Stimulated activated CD4-positive, alpha-beta T cell treated with anti-CD3 and anti-CD28 coated beads, Interleukin-2, amount 100 ng/mL, for 24 hours (primary cell): ENCODE results near the gene PTDSS2.
A peak's percentile ranks its signal among the peaks of the same experiment; 100 is the strongest.
"Not testable (repeated sequence)": the region's sequence is repeated elsewhere in the genome, so short reads cannot be mapped to it uniquely, and the experiment has no call there.

Experiments
- DNase-seq, 2 donors: peaks; one replicate each; pipeline ENCODE4 v3.0.0-alpha.2; 2020

The PTDSS2 gene

GRCh38 chr11:449889-450808 lies at the start of gene PTDSS2:
TSS of gene PTDSS2 (plus strand) at chr11:450279. CDS start at chr11:450456, 177 bp downstream.
- peak; percentile 95 for DNase-seq

GRCh38 chr11:401196-401595 lies 48.9 kb upstream of the PTDSS2 start:
- not testable (repeated sequence) for DNase-seq

GRCh38 chr11:403021-403760 lies 46.9 kb upstream of the PTDSS2 start:
- DNase-seq = no peak

GRCh38 chr11:403761-404431 lies 46.2 kb upstream of the PTDSS2 start:
- DNase-seq = no peak

- no peak for DNase-seq
These were observed 45.4 kb upstream of the PTDSS2 start for GRCh38 chr11:404551-405264.

GRCh38 chr11:405323-405953 lies 44.6 kb upstream of the PTDSS2 start:
- DNase-seq = no peak

- DNase-seq = no peak
These were observed 43.9 kb upstream of the PTDSS2 start for GRCh38 chr11:405954-406795.

GRCh38 chr11:406796-407650 lies 43.1 kb upstream of the PTDSS2 start:
- peak; percentile 86 to 90 for DNase-seq

GRCh38 chr11:407651-408123 lies 42.4 kb upstream of the PTDSS2 start:
- no peak for DNase-seq

- no peak for DNase-seq
These were observed 41.7 kb upstream of the PTDSS2 start for GRCh38 chr11:408154-409007.

- DNase-seq = no peak
These were observed 41.0 kb upstream of the PTDSS2 start for GRCh38 chr11:409008-409599.

- DNase-seq = no peak
These were observed 40.2 kb upstream of the PTDSS2 start for GRCh38 chr11:409600-410483.

- DNase-seq = not testable (repeated sequence)
These were observed 39.4 kb upstream of the PTDSS2 start for GRCh38 chr11:410711-411110.

GRCh38 chr11:411520-411919 lies 38.6 kb upstream of the PTDSS2 start:
- not testable (repeated sequence) for DNase-seq

- no peak for DNase-seq
These were observed 37.4 kb upstream of the PTDSS2 start for GRCh38 chr11:412641-413119.

- DNase-seq = no peak
These were observed 36.7 kb upstream of the PTDSS2 start for GRCh38 chr11:413120-414081.
